T-helper 1 cell treated with Interleukin-12 subunit alpha and Interleukin-12 subunit beta and Interleukin-4 antibody, amounts not matched to agents 30 ng/mL and 1 ng/mL, for 36 hours (primary cell): ENCODE results near the gene XRRA1. TPM values are rescaled to one million over a fixed set of nuclear protein-coding genes. Genes with fewer than 3 reads are reported as not detected.

ENCODE experiments used
- intact Hi-C: fragments of 100-400 bp; cut with micrococcal nuclease; formaldehyde crosslinking; loops from one replicate; pipeline ENCODE4 v1.15.1; 2024
- total RNA-seq: library from RNA; stranded (reverse); gene quantifications from 2 replicates; pipeline ENCODE4 v1.2.3, GENCODE V29; 2022

The XRRA1 gene
- total RNA-seq, 1 donor from 2014 or later = 8.7 TPM

DNA sequence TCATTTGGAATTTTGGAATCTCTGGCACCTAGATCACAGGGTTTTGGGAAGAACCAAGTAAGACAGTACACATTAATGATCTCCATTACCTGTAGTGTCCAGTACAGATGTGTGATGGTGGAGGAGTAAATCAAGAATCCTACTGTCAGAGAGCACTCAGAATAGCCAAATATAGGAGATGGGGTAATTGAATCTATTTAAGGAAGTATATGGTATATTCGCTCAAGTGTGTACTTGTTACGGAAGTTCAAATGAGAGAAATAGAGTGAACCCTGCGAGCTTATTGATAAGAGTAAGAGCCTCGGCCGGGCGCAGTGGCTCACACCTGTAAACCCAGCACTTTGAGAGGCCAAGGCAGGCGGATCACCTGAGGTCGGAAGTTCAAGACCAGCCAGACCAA lies 2.3 kb upstream of the XRRA1 start:
- intact Hi-C loops = no loop called here

DNA sequence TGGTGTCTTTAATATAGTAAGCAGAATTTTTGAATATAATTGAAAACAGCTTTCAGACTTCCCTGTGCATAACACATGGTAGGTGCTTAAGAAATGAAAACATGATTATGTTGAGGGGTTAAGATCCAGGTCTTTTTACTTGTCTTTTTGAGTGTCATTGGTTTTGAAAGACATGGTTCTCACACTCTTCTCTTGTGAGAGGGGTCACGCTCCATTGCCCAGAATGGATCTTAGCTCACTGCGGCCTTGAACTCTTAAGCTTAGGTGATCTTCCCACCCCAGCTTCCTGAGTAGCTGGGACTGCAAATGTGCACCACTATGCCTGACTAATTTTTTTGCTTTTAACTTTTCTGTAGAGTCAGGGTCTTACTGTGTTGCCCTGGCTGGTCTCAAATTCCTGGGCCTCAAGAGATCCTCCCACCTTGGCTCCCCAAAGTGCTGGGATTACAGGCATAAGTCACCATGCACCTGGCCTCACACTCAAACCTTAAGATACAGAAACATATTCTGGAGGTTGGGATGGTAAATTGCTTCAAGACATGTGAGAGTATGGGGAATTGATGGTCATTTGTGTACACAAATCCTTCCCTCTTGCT lies 1.6 kb upstream of the XRRA1 start:
- intact Hi-C loops = no loop called here

DNA sequence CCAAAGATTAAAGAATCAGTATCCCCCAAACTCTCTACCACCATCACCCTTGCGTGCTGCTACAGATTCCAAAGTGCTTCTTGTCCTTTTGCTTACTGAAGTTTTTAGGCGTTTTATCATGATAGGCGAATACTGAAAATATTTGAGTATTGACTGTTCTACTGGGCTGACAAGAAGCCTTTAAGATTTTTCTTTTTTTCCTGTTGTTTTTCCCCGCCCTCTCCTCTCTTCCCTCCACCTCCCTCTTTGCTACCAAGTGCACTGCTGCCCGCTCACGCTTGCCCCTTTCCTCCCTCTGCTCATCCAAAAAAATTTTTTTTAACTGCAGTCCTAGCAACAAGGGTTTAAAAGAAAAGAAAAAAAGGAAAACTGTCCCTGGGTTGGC lies 854 bp upstream of the XRRA1 start:
- intact Hi-C loops = loop anchor here (1.0 to 10.0 kb wide), 14 partner anchors 11 to 1495 kb away; partner anchors contain the start of genes EMSY, GDPD5, LIPT2 and NEU3

DNA sequence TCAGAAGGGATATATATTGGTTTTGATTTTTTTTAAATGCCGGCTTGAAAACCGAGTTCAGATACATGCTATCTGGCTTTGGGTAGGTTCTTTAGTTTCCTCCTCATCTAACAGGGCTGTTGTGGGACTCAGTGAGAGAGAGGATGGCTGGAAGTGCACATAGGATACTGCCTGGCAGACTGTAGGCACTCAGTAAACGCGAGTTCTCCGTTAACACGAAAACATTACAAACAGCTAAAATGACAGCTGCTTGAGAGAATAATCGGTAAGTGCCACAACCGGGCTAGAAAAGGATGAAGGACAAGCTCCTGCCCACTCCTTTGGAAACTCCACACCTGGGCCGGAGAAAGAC lies 369 bp downstream of the XRRA1 start:
- intact Hi-C loops = loop anchor here (5.0 to 10.0 kb wide), 2 partner anchors 579 to 1496 kb away; partner anchors contain the start of genes EMSY and GDPD5

DNA sequence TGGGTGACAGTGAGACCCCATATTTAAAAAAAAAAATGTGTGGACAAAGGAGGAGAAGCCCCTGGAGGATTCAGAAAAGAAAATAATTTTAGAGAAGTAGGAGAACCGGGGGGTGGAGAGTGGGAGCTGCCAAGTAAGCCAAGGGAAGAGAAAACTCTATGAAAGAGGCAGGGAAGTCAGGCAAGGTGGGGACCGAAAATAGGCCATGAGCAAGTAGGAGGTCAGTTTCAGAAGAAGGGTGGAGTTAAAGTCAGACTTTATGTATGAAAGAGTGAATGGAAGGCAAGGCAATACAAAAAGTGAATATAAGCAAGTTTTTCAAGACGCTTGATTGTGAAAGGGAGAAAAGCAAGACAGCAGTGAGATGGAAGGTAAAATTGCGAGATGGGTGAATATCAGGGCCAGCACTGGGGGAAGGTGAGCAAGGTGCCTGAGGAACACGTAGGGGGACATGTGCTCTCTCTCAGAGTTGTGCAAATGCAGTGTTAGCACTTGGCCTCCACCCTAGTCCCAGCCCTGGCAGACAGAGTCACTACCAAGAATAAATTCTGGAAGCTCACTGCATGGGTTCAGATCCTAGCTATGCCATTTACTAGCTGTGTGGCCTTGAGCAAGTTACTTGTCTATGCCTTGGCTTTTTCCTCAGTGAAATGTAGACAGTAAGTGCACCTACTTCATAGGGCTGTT lies 6.7 kb downstream of the XRRA1 start:
- intact Hi-C loops = loop anchor here (10.0 kb wide), 1 partner anchor 1503 kb away; the partner anchor contains the start of gene EMSY

DNA sequence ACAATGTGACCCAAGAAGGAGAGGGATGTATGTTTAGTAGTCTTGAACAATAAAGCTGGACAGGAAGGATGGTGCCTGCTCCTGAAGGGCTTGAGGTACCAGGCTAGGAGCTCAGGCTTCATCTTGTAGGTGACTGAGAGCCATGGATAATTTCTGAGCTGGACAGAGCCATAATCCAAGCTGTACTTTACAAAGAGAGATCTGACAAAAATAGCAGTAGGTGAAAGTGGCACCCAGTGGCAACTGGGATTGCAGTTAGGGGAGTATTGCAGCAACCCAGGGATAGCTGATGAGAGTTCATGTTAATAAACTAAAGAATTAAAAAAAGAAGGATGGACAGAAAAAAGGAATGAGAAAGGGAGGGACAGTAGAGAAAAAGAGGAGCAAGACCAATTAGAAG lies 7.4 kb downstream of the XRRA1 start:
- intact Hi-C loops = loop anchor here (10.0 kb wide), 1 partner anchor 1503 kb away; the partner anchor contains the start of gene EMSY

DNA sequence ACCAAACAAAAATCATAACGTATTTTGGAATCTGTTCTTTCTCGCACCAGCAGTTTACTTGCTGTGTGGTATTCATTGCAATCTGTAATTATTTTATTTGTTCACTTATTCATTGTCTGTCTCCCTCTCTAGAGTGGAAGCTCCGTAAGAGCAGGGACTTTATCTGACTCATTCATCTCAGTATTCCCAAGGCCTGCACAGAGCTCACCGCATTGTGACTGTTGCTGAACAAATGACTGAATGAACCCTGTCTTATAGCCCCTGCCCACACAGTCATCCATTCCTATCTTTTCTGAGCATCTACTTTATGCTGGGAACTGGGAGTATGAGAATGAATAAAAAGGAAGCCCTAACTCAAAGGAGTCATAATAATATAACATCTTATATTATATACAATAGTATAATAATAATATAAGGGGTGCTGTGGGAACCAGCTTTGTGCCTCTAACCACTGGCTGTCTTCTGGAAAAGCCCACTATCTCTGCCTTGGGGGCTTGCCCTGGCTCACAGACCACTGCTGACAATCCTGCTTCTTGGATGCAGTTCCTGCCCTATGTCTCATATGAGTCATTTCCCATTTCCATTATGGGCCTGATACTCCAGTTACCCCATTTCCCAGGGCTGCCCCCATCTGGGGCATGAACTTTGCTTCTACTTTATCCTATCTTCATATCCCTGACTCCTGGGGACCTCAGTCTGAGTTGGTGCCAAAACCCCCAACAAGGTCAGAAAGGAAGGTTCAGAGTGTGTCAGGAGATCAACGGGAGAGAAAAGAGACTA lies 11.0 kb downstream of the XRRA1 start:
- intact Hi-C loops = no loop called here

DNA sequence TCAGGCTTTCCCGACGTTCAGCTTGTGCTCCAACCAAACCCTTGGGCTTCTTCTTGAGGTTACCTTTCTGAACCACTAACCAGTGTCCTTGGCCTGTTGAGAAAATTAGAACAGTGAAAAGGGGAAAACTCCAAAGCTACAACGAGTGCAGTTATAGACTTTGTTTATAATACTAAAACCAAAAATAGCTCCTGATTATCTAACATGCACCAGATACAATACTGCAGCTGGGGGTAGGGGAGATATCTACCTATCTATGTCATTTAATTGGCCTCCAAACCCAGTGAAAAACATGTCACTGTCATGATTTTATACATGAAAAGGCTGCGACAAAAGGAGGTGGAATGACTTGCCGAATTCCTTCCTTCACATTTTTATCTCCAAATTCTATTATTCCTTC lies 11.9 kb downstream of the XRRA1 start:
- intact Hi-C loops = no loop called here

DNA sequence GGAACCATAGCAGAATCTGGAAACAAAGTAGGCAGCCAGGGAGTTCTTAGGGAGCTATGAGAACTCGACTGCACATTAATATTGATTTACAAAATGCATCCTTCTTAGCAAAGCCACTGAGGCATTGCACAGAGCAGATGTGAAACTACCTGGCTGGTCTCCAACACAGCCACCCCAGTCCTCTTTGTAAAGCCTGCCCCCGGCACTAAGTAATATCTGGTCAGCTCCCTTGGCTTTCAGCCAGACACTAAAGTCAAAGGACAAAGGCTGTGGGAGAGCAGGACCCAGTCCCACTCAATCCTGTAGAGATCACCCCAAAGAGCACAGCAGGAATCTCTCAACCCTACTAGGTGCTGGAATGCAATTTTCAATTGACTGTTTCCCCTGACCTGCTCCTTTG lies 12.8 kb downstream of the XRRA1 start:
- intact Hi-C loops = no loop called here

DNA sequence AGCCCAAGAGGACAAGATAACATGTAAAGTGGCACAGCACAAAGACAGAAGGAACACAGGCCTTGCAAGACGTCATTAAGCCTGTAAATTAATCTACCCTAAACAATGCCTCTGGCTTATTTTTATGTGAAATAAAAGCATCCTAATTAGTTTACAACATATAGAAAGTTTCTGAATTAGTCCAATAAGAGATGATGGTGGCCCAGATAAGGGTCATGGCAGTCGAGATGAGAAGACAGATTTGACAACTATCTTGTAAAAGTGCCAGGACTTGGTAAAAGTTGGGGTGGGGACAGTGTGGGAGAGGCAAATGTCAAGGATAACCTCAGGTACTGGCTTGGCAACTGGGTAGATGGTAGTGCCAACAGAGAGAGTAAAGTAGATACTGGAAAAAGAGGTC lies 13.6 kb downstream of the XRRA1 start:
- intact Hi-C loops = no loop called here

DNA sequence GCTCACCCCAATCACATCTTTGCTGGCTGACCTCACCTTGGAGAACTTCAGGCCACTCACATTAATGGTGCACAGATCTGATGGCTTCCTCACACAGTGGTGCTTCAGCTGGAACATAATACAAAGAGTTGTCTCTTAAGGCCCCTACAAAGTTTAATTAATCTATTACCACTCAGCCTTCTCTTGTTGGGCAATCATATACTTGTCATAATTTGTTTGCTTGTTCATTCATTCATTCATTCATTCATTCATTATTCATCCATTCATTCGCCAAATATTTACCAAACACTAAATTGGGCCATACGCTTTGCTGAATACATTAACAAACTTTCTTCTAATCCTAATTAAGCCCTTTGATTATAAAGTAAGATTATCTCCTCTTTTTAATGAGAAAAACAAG lies 15.1 kb downstream of the XRRA1 start:
- intact Hi-C loops = no loop called here

DNA sequence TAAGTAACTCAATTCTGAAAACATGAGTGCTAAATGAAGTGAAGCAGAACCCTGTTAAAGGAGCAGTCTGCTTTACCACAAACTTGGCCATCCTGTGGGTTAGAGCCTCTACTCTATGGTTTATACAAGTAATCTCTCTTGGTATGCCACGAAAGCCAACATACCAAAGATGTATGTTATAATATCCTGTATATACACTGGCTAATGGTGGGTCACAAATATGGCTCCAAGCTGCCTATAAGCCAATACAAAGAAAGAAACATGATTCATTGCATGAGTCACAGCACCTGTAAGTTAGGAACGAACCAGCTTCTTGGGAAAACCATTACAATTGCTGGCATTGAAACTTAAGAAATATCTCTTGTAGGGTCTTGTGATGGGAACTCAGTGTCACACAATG lies 16.1 kb downstream of the XRRA1 start:
- intact Hi-C loops = no loop called here

DNA sequence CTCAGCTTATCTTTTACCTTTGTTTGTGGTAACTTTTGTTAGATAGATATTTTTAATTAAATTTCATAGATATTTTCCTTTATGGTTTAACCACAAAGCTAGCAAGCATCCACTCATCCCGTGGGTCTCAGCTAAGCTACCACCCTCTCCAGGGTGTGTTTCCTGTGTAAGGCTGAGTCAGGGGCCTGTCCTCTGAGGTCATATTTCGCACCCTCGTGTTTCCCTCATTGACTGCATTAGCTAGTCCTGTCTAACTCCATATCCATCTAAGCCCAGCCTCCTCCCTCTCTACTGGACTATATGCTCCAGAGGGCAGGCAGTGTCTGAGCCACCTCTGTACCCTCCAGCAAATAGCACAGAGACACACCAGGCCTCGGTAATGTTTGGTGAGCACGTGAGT lies 16.7 kb downstream of the XRRA1 start:
- intact Hi-C loops = no loop called here

DNA sequence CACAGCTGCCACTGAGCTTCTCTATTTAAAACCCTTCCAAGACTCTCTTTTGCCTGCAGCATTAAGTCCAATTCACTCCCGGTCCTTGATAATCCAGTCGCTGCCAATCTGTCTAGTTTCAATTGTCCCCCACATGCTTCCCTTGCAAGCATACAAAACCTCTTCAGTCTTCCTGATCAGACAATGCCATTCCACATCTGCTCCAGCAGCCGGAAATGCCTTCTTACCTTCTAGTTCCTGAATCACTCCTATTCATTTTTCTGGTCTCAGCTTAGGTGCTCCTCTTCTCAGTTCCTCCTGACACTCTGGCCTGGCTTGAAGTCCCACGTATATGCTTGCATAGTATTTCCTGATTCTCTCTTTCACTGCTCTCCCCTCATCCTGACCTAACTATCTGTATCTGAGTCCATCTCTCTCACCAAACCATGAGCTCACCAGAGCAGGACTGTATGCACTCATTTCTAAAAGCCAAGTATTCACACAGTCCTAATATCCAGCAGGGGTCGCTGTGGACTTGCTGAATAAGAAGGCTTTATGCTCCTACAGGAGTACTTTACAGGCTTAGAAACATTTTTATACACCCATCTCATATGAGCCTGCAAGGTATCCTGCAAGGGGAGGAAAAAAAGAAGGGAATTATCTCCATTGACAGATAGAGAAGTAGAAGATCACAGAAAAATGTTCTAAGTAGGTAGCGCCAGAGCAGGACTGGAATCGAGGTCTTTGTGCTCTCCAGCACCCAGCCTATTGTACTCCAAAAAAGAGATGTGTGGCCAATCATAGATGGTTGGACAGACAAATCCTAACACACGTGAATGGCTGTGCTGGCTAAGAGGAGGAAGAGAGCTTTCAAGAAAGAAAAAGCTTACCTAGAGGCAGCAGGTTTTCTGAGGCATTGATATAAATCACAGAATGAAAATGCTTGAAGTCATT lies 19.2 kb downstream of the XRRA1 start:
- intact Hi-C loops = loop anchor here (1.0 to 2.0 kb wide), 8 partner anchors 20 to 319 kb away; partner anchors contain the start of genes NEU3, SPCS2, TPBGL and XRRA1

DNA sequence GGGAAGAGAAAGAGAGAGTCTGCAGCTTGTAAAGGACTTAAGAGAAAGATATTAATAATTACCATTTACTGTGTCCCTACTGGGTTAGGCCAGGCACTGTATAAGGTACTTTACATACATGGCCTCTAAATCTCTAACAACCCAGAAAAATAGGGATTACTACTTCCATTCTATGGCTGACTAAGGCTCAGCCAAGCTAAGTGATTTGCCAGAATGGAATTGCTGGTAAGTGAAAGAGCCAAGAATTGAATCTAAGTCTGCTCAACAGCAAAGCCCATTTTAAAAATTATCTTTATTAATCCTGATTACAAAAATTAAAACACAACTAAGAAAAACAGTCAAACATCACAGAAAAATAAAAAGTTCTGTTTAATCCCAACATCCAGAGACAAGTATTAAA lies 21.4 kb downstream of the XRRA1 start:
- intact Hi-C loops = no loop called here

DNA sequence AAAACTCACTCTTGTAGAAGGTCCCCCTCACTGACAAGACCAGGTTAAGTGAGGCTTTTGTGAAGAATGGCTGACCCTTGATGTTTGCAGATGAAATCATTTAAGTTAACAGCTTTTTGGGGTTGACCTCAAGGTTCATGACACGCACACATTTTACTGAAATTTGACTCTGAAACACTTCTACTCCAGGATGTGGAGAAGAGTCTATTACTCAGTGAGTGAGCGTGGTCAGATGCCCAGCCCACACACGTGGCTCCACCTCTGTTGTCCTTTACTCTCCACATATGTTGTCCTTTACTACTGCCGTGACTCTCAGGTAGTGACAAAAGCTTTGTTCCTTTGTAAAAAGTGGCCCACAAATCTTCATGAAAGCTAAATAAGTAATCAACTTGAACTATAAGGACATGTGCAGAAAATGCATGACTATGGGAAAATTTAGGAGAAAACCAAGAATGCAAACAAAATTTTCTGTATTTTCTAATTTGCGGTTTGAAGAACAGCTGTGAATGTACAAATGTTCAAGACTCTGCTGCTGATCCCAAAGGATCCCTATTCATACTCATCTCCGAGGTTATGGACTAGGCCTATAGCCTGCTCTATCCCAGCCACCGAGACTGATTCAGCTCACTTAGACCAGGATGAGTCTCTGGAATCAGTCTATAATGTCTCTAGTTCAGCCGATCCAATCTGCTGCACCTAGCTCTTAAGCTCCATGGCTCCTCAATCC lies 22.4 kb downstream of the XRRA1 start:
- intact Hi-C loops = no loop called here

DNA sequence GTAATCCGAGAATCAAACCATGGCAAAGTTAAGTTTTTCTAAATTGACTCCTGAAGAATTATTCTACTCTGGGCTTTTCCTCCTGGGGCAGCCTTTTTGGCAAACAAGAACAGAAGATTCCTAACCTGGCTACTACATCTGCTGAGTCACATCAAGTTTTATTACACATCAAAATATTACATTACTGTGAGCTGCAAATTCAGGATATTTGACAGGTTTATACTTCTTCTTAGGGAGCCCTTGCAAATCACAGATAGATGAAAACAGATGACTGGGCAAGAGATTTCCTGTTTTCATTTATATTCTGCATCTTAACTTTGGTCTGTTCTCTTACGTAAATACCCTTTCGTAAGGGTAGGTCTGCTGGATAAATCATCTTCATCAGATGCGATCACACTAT lies 23.6 kb downstream of the XRRA1 start:
- intact Hi-C loops = no loop called here

DNA sequence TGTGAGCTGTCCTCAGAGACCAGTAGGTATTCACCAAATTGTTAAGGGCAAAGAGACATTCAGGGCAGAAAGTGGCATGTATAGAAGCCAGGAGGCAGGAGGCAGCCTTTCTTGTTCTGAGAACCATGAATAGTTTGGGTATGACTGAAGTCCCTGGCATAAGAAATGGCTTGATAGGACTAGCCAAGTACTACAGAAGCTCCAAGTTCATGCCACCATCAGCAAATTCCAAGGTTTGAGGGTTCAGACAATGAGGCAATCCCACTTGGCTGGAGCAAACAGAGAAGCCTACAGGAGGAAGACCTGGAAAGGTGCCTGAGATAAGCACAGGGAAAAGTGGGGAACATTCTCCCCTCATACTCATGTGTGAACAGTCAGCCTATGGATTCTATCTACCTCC lies 25.8 kb downstream of the XRRA1 start:
- intact Hi-C loops = no loop called here

DNA sequence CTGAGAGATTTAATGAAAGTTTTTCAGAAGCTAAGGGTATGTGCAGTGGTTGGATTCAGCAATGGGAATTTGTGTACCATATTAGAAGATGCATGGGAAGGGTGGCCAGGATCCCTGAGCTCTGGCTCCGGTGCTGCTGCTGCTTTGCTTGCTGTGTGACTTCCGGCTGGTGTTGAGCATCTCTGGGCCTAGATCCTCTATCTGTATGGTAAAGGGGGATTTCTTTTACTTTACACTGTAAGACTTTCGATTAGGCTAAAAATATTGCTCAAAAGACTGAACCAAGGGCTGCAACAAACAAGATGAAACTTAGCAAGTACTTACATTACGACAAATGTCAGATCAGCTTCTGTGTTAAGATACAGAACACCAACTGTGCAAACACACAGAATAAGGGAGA lies 39.1 kb downstream of the XRRA1 start:
- intact Hi-C loops = no loop called here

DNA sequence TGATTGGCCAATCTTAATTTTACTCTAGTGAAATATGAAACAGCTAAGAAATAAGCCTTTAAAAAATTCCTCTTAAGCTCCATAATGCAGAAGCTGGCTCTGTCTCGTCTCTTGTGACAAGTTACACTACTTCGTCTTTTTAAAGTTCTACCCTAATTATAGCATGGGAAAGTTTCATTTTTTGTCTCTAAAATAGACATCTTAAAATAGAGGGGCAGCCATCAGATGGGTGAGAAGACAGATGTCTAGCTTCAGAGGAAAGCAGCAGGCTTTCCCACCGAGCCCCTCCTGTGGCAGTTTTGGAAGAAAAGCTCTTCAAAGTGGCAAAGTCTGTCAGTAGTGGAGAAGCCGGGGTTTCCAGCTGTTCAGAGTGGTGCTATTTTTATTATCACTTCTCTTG lies 39.5 kb downstream of the XRRA1 start:
- intact Hi-C loops = no loop called here

DNA sequence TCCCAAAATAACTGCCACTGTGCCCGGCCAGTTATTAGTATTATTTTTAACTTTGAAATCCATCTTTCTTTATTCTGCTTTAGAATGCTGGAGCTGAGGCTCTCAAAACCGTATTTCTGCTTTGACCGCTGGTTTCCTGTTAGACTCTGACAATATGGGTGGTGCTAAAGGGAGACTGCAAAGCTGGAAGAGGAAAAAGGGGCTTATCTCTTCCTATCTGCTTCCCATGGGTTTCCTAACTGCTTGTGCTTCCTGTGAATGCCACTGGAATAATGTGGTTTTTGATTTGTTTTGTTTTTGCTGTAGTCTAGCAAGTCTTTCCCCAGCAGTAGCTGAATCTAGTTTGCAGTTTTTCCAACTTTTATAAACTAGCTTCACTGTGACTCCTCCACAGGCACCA lies 43.6 kb downstream of the XRRA1 start:
- intact Hi-C loops = no loop called here
